ENCODE measurements around the gene CDK6.

CDK6 gene

GRCh38 chr7:92751902-92752901 lies 84.2 kb downstream of the CDK6 start:
- TF ChIP-seq CTCF (IDR thresholded peaks at IDR 0.05) = no peak

GRCh38 chr7:92750946-92751345 lies 85.4 kb downstream of the CDK6 start:
- TF ChIP-seq CTCF (IDR thresholded peaks at IDR 0.05) = no peak

GRCh38 chr7:92750447-92750839 lies 85.9 kb downstream of the CDK6 start:
- TF ChIP-seq CTCF (IDR thresholded peaks at IDR 0.05) = no peak

GRCh38 chr7:92749832-92750446 lies 86.4 kb downstream of the CDK6 start:
- TF ChIP-seq CTCF (IDR thresholded peaks at IDR 0.05) = no peak

- no peak for TF ChIP-seq CTCF (IDR thresholded peaks at IDR 0.05)
Observed at GRCh38 chr7:92749327-92749755, 87.0 kb downstream of the CDK6 start.

GRCh38 chr7:92748495-92748894 lies 87.9 kb downstream of the CDK6 start:
- TF ChIP-seq CTCF (IDR thresholded peaks at IDR 0.05) = no peak

GRCh38 chr7:92747041-92747835 lies 89.1 kb downstream of the CDK6 start:
- no peak for TF ChIP-seq CTCF (IDR thresholded peaks at IDR 0.05)

All from LNCAP (cell line).